ENCODE data around the gene ZNF600. TPM values are rescaled to one million over a fixed set of nuclear protein-coding genes. Genes with fewer than 3 reads are reported as not detected.
A peak's percentile ranks its signal among the peaks of the same experiment; 100 is the strongest.

The ZNF600 gene
- total and polyA plus RNA-seq, 9 of the 15 experiments (the other 6 are each of a cell fraction or from before 2014, with no cell fraction given) = 5.7 to 21.5 (median 17.6) TPM

DNA sequence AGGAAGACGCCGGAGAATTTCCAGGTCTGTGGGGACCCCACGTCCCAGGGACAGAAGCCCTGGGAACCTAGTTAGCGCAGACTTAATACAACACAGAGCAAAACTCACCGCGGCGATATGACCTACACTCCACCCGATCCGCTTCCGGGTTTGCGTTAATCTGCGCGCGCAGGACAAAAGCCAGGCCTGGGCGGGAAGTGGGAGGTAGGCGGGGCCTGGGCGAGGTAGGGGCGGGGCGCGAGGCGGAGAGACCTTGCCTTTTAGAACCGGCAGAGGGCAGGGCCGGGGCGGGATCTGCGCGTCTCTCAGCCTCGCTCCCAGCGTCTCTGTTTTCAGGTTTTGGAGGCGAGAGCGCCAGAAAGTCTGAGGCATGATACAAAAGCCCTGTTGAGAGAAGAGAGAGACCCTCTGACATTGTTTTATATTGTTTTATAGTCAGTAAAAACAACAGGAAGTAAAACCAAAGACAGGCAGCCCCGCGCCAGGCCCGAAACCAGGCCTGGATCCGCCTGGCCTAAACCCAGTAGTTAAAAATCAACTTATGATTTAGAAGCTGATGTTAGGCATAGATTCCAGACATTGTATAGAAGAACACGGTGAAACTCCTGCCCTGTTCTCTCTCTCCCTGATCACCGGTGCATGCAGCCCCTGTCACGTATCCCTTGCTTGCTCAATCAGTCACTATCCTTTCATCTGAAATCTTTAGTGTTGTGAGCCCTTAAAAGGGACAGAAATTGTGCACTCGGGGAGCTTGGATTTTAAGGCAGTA lies 51.5 kb downstream of the ZNF600 start, which contains the start of gene ZNF611 (continued):
- TF ChIP-seq, protein P1, sequence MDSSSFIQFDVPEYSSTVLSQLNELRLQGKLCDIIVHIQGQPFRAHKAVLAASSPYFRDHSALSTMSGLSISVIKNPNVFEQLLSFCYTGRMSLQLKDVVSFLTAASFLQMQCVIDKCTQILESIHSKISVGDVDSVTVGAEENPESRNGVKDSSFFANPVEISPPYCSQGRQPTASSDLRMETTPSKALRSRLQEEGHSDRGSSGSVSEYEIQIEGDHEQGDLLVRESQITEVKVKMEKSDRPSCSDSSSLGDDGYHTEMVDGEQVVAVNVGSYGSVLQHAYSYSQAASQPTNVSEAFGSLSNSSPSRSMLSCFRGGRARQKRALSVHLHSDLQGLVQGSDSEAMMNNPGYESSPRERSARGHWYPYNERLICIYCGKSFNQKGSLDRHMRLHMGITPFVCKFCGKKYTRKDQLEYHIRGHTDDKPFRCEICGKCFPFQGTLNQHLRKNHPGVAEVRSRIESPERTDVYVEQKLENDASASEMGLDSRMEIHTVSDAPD (CRISPR knock-in tag; IDR thresholded peaks at IDR 0.05) = no peak
- TF ChIP-seq, protein P2, sequence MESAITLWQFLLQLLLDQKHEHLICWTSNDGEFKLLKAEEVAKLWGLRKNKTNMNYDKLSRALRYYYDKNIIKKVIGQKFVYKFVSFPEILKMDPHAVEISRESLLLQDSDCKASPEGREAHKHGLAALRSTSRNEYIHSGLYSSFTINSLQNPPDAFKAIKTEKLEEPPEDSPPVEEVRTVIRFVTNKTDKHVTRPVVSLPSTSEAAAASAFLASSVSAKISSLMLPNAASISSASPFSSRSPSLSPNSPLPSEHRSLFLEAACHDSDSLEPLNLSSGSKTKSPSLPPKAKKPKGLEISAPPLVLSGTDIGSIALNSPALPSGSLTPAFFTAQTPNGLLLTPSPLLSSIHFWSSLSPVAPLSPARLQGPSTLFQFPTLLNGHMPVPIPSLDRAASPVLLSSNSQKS (CRISPR knock-in tag; IDR thresholded peaks at IDR 0.05) = no peak
- TF ChIP-seq RBM34 (IDR thresholded peaks at IDR 0.05; ENCODE audit: borderline replicate concordance, insufficient read depth, low read length) (no peak), GTF2F1 (IDR thresholded peaks at IDR 0.05; ENCODE audit: low read depth, low read length) (peak; percentile 58; the same call in 1 of the 2 replicates), BCL6 (CRISPR knock-in tag; IDR thresholded peaks at IDR 0.05) (no peak), ZNF121 (CRISPR knock-in tag; conservative IDR thresholded peaks at IDR 0.05) (no peak), ZNF551 (CRISPR knock-in tag; IDR thresholded peaks at IDR 0.05) (no peak), TBP (optimal IDR thresholded peaks at IDR 0.05; ENCODE audit: low read depth, low read length) (peak; percentile 52), ZNF354B (CRISPR knock-in tag; IDR thresholded peaks at IDR 0.05) (no peak), C11orf30 (IDR thresholded peaks at IDR 0.05; ENCODE audit: low read depth) (no peak), BRF1 (IDR thresholded peaks at IDR 0.05; ENCODE audit: borderline replicate concordance, extremely low read depth, insufficient read length) (no peak), CBX3 (IDR thresholded peaks at IDR 0.05; ENCODE audit: borderline replicate concordance in 1 of 2, low read length in 2 of 2) (no peak)
- TF ChIP-seq, protein P3, sequence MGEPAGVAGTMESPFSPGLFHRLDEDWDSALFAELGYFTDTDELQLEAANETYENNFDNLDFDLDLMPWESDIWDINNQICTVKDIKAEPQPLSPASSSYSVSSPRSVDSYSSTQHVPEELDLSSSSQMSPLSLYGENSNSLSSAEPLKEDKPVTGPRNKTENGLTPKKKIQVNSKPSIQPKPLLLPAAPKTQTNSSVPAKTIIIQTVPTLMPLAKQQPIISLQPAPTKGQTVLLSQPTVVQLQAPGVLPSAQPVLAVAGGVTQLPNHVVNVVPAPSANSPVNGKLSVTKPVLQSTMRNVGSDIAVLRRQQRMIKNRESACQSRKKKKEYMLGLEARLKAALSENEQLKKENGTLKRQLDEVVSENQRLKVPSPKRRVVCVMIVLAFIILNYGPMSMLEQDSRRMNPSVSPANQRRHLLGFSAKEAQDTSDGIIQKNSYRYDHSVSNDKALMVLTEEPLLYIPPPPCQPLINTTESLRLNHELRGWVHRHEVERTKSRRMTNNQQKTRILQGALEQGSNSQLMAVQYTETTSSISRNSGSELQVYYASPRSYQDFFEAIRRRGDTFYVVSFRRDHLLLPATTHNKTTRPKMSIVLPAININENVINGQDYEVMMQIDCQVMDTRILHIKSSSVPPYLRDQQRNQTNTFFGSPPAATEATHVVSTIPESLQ (CRISPR knock-in tag; IDR thresholded peaks at IDR 0.05) = no peak
